NCI-H1417 (cell line): ENCODE measurements around the gene GSE1.

ENCODE experiments used
- DNase-seq, 3 experiments: peaks; one replicate each; lab custom pipeline; 2025; lab: John Stamatoyannopoulos, UW

The GSE1 gene

DNA sequence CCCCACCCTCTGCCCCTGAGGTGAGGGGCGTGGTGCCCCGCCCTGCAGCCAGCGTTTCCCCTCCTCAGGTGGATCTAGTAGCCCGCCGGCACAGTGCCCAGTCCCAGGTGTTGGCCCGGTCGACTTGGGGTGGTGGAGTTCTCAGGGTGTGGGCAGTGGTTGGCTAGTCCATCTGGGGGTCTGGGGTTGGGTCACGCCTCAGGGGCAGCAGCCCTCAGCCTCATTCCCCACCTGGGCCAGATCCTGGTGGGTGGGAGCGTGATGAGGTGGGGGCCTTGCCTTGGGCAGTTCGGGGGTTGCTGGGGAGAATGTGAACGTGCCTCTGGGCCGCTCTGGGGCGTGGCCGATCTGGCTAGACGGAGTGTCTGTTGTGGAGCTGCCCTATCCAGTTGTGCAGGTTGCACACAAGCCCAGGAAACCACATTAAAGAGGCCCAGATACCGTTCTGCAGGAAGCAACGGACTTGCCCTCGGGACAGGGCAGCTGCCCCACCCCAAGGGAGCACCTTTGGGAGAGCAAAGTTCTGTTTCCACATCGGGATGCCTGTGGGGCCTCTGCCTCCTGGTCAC is 32.0 kb downstream of the GSE1 start:
- DNase-seq = no peak

DNA sequence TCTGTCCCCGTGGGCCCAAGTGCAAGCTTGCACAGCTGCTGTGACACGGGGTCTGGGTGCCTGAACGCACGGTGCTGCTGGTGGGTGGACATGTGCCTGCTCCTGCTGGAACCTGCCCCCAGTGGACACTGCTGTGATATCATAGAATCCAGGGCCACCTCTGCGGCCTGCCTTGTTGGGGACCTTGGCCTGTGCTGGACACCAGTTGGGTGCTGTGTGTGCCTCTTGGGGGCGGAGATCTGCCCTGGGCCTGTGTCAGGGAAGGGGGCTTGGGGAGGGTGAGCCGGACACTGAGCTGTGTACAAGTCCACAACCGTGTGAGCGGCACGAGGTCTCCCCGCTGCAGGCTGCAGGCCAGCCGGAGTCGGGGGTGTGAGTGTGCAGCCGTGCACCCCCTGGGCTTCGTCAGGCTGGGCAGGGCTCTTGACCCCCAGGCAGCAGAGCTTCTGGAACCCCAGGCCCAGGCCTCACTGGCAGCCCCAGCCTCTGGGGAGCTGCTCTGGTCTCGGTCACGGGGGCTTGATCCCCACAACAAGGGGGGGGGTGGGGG is 33.3 kb downstream of the GSE1 start:
- DNase-seq = no peak

DNA sequence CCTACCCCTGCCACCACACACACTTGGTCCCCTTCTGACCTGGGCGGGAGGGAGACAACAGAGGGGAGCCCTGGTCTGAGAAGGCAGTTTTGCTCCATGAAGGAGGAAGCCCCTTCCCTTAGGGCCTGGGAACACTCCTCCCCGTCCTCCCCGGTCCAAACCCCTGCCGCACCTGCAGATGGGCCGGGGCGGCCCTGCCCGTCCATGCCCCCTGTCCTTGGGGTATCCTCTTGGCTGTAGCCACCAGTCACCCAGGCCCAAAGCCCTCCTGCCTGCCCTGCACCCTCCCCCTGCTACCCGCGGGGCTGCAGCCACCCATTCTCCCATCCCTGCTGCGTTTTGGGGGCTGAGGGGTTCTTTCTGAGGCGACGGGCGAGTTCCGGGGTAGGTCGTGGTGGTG is 33.9 kb downstream of the GSE1 start:
- no peak for DNase-seq

DNA sequence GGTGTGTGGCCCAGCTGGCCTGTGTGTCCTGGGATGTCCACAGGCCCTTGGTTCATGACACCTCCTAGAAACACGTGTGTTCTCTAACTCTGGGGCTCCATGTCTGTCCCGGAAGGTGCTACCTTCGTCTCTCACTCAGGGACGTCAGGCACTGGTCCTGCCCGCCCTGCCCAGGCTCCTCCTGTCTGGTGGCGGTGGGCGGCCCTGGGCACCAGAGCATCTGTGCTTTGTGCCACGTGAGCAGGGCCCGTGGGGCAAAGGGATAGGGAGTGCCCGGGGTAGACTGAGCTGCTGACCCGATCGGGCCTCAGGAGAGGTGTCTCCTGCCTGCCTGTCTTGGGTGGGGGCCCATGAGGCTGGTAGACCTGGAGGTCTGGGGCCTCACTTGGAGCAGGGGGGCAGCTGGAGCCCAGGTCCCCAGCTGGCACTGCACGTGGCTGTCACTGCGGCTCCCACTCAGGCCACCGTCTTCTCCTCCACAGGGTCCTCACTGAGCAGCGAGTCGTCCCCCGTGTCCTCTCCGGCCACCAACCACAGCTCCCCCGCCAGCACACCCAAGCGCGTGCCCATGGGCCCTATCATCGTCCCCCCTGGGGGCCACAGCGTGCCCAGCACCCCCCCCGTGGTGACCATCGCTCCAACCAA is 35.1 kb downstream of the GSE1 start:
- no peak for DNase-seq

DNA sequence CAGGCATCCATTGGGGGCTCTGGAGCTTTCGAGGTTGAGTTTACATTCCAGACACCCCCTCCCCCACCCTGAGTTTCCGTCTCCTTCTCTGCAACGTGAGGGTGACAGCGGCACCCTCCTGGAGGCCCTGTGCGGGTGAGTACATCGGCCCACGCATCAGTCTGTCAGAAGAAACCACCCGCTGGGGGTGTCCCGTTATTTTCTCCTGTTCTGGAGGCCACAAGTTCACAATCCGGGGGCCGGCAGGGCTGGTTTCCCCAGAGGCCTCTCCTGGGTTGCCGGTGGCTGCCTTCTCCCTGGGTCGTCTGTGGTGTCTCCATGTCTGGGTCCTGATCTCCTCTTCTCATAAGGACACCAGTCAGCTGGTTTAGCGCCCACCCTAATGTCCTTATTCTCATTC is 35.7 kb downstream of the GSE1 start:
- DNase-seq = peak in 1 of 3 experiments; percentile 29

DNA sequence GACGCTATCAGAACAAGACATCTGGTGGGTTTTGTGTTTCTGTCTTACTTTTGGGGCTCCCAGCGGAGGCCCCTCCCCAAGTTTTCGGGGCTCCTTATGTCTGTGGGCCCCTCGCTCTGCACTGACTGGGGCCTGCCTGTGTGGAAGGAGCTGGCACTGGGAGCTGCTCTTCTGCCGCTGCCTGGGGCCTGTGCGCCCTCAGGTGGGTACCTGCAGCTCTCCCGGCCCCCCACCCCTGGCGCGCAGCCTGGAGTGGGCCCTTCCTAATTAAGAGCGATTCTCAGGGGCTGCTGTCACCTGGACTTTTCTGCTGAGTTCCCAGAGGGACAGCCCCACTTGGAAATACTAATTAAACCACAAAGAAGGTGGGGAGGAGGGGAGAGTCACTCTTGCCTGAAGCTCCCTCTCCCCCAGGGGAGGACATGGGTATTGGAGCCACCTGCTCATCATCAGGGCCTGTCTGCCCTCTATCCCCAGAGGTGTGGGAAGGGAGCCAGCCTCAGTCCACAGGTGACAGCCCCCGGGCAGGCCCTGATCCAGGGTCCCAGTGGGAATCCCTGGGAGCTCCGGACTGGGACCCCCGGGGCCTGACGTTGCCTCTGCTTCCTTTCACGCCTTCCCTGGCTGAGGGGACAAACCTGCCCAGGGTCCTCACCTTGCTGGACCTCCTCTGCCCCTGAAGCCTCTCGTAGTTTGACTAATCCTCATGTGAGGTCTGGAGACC is 36.5 kb downstream of the GSE1 start:
- peak; percentile 81 to 93 (median 88) for DNase-seq

DNA sequence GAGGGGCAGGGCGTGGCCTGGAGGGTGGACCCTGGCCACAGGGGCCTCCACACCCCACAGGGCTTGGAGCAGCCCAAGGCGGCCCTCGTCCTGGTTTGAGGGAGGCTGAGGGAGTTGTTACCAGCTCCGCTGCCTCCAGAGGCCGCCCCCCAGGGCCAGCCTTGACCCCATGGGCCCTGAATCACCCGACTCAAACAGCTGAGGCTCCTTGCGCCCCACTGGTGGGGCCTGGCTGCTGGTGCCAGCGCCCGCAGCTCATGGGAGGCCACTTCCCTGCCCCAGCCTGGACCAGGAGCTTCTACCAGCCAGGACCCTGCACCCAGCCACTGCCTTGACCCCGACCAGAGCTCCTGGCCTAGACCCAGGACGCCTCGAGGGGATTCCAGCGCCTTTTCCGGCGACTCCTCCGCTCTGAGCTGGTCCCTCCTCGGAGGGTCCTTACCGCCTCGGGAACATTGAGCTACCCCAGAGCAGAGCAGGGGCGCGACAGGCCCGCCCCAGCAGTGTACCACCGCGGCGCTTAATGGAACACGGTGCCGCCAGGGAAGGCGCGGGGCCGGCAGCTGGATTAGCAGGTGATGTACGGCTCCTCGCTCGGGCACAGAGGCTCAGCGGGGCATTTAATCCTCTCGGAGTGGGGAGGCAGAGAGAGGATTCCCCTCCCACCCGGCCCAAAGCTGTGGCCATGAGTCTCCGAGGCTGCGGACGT is 37.2 kb downstream of the GSE1 start:
- peak; percentile 45 to 87 (median 56) for DNase-seq

DNA sequence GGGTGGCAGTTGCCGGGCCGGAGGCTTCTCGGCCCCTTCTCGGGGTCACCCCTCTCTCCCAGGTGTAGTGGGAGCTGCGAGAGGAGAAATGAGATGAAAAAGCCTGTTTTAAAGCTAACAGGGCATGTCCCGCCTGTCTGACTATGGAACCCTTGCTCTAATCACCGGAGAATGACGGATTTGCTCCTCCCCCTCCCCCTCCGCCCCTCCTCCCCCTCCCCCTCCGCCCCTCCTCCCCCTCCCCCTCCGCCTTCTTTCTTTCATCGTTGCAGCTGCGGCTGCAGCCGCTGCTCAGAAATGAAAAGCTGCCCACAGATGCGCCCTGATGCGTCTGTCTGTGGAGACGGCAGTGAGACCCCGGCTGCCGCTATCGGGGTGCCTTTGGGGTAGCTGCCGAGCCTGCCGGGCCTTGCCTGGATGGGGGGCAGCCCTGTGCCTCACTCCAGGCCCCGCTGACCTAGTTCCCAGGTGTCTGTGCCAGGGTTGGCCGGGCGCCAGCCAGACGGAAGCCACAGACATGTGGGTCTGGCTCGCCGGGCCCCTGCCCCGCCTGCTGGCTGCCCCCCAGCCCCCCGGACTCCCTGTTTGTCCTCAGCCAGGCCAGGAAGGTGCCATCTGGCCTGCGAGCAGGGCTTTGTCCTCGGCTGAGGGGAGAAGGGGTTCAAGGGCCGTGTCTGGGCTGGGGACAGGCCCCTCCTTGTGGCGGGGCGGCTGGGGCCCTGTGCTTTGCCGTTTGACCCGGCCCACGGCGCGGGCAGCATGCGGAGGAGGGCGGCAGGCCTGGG is 37.9 kb downstream of the GSE1 start:
- peak; percentile 45 to 90 (median 82) for DNase-seq

DNA sequence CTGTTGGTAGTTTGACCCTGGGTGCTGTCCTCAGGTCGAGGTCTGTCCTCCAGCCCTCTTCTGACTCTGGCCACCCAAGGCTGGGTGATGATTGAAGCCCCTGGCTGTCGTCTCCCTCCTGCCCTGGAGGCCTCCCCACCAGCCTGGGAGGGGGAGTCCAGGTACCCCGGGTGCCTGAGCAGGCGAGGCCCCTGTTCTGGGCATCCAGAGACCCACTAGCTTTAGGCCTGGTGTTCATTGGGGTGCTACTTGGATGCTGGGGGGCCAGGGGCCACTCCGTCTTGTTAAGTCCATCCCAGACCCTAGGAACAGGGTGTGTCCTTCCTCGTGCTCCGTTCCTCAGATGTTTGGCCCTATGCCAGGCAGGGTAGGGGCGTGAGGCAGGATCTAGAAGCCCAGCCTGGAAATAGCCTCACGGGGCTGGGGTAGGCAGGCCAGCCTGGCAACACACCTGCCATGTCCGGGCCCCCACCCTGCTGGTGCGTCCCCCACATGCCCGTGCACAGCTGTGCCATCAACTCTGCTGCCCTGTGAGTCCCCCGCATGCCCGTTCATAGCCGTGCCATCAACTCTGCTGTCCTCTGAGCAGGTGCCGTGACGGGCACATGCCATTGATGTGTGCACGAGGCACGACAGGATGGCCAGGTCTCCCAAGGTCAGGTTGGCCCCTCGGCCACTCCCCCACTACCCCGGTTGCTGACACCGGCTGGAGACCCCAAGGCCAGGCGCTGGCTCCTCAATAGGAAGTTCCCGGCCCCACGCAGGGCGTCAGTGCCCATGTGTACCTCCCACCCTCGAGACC is 38.7 kb downstream of the GSE1 start:
- DNase-seq = peak; percentile 29 to 74 (median 56)

DNA sequence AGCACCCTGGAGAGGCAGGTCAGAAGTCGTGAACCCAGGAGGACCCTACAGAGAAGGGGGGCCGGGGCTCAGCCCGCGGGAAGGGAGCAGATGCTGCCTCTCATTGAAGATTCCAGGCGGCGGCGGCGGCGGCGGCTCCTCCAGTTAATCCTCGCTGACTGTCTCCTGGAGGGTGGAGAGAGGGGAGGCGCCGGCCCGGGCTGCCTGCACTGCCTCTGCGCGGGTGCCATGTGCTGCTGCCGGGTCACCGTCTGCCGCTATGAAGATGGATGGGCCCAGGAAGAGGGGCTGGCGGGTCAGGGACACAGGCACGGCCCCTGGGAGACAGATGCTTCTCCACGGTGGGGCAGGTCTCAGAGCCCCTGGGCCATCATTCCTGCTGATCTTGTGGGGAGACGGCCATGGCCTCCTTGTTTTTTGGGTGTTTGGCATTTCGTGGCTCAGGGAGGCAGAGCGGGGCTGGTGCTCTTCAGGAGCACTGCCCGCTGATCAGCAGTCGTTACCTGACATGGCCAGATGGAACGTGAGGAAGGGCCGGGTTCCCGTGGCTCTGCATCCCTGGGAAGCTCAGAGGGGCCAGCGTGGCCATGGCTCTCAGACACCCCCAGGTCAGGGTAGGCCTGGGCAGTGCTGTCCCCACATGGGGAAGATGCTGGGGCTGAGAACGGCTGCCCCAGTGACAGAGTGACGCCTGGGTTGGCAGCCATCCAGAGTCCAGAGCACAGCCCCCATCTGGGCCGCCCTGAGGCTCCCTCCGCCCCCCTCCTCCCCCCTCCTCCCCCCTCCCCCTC is 39.5 kb downstream of the GSE1 start:
- peak; percentile 36 to 80 (median 54) for DNase-seq

DNA sequence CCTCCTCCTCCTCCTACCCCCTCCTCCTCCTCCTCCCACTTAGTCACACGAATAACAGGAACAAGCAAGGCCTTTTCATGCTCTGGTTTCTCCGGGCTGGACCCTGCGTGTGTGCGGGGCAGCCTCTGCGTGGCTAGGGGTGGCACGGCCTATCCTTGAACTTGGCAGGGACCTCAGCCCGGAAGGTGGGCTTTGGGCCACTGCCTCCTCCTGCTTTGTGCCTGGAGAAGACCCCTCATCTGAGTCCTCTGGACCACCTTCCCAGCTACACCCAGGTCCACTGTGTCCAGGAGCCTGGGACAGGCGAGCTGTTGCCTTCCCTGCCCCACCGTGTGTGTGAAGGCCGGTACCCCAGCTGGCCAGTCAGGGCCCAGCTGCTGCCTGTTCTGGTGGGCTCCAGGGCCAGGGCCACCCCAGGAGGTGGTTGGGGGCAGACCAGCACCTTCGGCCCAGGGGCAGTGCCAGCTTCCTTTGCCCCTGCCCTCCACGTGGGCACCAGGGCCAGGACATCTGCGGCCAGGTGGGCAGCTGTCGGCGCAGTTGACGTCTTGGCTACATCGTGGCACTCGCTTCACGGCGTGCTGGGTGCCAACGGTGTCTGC is 40.3 kb downstream of the GSE1 start:
- no peak for DNase-seq

DNA sequence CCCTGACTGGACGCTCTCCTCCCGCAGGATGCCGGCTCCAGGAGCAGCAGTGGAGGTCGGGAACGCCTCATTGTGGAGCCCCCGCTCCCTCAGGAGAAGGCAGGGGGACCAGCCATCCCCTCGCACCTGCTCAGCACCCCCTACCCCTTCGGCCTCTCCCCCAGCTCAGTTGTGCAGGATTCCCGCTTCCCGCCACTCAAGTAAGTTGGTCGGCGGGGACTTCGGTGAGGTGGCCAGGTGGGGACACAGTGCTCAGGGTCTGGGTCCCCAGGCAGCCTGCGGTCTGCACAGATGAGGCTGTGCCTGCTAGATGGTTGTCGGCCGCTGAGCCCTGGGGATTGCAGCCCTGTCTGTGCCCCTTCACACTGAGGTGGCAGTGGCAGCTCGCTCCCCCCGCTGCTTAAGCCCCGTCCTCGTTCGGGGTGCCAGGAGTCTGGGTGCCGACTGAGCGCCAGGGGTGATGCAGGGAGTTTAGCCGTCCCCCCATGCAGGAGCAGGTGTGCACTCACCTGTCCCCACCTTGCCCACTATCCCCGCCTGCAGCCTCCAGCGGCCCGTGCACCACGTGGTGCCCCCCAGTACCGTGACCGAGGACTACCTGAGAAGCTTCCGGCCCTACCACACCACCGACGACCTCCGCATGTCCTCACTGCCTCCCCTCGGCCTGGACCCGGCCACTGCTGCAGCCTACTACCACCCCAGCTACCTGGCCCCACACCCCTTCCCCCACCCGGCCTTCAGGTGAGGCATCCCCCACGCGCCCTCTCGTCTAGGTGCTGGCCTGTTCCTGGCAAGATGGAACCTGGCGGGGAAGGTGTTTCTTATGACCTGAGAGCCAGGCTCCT is 41.4 kb downstream of the GSE1 start:
- DNase-seq = no peak

DNA sequence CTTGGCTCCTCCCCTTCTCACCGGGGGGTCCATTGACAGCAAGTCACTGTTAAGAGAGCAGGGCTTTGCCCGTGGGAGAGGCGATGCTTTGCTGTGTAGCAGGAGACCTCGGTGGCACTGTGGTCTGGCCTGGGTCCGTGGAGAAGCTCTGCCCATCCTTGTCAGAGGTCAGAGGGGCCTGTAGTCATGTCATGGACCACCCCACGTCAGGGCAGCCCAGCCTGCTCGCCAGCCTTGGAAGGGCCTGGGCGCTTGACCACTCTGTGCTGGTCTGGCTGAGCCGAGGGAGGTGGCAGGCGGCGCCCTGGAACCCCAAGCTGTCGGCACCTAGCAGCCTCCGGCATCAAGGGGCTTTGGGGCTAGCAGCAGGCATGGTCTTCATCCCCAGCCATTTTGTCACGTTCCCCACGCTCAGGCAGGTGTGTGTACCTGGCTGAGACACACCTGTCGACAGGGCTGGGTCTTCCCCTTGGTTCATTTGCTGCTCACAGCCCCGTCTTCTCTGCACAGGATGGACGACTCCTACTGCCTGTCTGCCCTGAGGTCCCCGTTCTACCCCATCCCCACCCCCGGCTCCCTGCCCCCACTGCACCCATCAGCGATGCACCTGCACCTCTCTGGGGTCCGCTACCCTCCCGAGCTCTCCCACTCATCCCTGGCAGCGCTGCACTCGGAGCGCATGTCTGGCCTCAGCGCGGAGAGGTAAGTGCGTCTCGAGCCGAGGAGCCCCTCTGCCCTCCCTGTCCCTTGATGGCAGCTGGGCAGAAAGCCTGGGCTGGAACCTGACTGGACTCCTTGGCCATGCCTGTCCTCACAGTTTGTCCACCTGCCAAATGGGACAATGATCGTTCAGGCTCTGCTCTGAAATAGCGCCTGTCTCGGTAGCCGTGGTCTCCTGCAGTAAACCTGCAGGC is 42.4 kb downstream of the GSE1 start:
- no peak for DNase-seq

DNA sequence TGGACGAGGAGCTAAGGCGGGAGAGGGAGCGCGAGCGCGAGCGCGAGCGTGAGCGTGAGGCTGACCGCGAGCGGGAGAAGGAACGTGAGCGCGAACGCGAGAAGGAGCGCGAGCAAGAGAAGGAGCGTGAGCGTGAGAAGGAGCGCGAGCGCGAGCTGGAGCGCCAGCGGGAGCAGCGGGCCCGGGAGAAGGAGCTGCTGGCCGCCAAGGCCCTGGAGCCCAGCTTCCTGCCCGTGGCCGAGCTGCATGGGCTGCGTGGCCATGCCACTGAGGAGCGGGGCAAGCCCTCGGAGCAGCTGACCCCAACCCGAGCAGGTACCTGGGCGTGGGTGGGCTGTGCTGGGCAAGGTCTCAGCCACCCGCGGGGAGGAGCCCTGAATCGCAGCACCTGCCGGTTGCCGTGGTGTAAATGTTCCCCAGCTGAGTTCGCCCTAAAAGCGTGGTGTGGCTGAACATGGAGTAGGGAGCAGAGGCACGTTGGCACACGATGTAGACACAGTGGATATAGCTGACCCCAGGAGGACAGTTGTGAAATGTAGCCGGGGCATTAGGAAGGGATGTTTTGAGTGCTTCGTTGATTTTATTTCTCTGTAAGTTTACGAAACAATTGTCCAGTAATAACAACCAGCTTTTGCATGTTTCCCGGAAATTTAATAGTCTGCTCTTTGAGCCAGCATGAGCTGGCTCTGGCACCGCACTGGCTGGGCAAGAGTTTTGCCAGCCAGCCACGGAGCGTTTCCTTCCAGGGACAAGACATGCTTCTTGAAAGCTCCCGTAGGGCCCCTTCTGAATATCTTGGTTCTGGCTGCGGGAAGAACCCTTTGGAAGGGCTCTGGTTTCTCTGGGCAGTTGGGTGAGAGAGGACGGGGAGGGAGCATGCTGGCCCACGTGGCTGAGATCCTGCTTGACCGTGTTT is 43.5 kb downstream of the GSE1 start:
- no peak for DNase-seq

DNA sequence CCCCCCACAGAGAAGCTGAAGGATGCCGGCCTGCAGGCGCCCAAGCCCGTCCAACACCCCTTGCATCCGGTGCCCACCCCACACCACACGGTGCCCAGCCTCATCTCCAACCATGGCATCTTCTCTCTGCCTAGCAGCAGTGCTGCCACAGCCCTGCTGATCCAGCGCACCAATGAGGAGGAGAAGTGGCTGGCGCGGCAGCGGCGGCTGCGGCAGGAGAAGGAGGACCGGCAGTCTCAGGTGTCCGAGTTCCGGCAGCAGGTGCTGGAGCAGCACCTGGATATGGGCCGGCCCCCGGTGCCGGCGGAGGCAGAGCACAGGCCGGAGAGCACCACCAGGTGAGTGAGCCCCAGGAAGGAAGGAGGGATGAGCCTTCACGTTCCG is 44.1 kb downstream of the GSE1 start:
- DNase-seq = no peak

DNA sequence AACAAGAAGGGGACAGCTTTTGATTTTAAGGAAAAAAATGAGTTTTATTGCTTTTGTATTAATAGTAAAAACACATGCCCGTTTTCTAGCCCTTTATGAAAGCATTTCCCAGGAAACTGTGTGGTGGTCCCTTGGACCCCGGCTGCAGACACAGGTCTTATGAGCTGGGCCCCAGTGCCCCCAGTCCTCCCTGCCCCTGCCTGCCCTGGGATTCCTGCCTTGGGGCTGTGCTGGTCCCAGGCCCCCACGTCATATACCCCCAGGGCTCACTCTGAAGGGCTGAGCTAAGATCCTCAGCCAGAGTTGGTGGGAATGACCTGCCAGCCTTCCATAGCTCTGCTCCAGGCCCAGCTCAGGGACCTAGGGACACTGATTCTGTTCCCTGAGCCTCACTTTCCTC is 44.9 kb downstream of the GSE1 start:
- DNase-seq = no peak
